Panc1 (cell line): ENCODE measurements around the gene PALD1. TPM values are rescaled to one million over a fixed set of nuclear protein-coding genes. Genes with fewer than 3 reads are reported as not detected.

ENCODE experiments used
- ATAC-seq: fragments of 200-7000 bp; cut with Tn5 transposase; 2 replicates; pipeline ENCODE4 v1.9.1; 2020; ENCODE audit warnings: mild to moderate bottlenecking, moderate library complexity
- BruUV-seq: library from RNA; stranded (reverse); fragments of 400-500 nt; replicated peaks from 2 replicates; lab custom pipeline; 2021; lab: Mats Ljungman, UMichigan
- CTCF ChIA-PET: fragments of 300-600 bp; sonication (Branson Sonifier 250); formaldehyde crosslinking; loops from one replicate; lab custom pipeline; 2022; ENCODE audit warnings: antibody characterized with exemption; lab: Charles Lee
- POLR2A ChIA-PET: fragments of 300-600 bp; sonication (Branson Sonifier 250); formaldehyde crosslinking; loops from one replicate; lab custom pipeline; 2022; ENCODE audit warnings: antibody characterized with exemption; lab: Charles Lee
- DNase-seq: peaks from one replicate; pipeline ENCODE4 v3.0.0-alpha.2; 2010; ENCODE audit warnings: low read depth, low spot score
- H3K27ac ChIP-seq: 2 replicates; pipeline ENCODE4 v1.5.1; 2011; ENCODE audit warnings: mild to moderate bottlenecking, low read length, inconsistent platforms
- H3K27me3 ChIP-seq: fragments of 200-500 bp; sonication (Bioruptor generic); 2 replicates; pipeline ENCODE4 v1.6.0; 2014; ENCODE audit warnings: low read length, inconsistent platforms; ENCODE audit not compliant: control insufficient read depth, insufficient read depth
- H3K36me3 ChIP-seq: fragments of 200-500 bp; sonication (Bioruptor generic); 2 replicates; pipeline ENCODE4 v1.5.1; 2014; ENCODE audit warnings: inconsistent platforms, mild to moderate bottlenecking, low read length, moderate library complexity; ENCODE audit not compliant: control insufficient read depth, insufficient read depth
- H3K4me1 ChIP-seq: 2 replicates; pipeline ENCODE4 v1.5.1; 2011; ENCODE audit warnings: inconsistent platforms, mild to moderate bottlenecking, low read length, moderate library complexity; ENCODE audit not compliant: control insufficient read depth, insufficient read depth
- H3K4me3 ChIP-seq, 2 experiments: 2 replicates each; pipeline ENCODE4 v1.5.1; 2011 to 2012; ENCODE audit warnings: low read depth in 2 of 2, low read length in 2 of 2, mild to moderate bottlenecking in 2 of 2, inconsistent platforms in 1 of 2, moderate library complexity in 1 of 2
- H3K9me3 ChIP-seq: fragments of 200-500 bp; sonication (Bioruptor generic); 2 replicates; pipeline ENCODE4 v1.5.1; 2014; ENCODE audit warnings: low read depth, mild to moderate bottlenecking, inconsistent platforms, low read length, moderate library complexity; ENCODE audit not compliant: control insufficient read depth, insufficient read depth
- POLR2AphosphoS5 ChIP-seq: IDR thresholded peaks from 2 replicates; pipeline ENCODE4 v1.6.1; 2012; ENCODE audit warnings: mild to moderate bottlenecking, low read depth, low read length, moderate library complexity
- SIN3A ChIP-seq: IDR thresholded peaks from 2 replicates; pipeline ENCODE4 v1.6.1; 2012; ENCODE audit warnings: low read depth, mild to moderate bottlenecking, low read length, moderate library complexity, borderline replicate concordance; ENCODE audit not compliant: insufficient read depth
- TCF7L2 ChIP-seq: IDR thresholded peaks from 2 replicates; pipeline ENCODE4 v1.6.1; 2011; ENCODE audit warnings: mild to moderate bottlenecking, low read depth, low read length, inconsistent platforms
- in situ Hi-C: cut with HindIII; loops from 2 replicates; pipeline ENCODE4 v1.10.0; 2016; ENCODE audit warnings: low sequenced_read_pairs, low pct_unique_long_range_greater_than_20kb
- intact Hi-C: fragments of 100-400 bp; cut with micrococcal nuclease; formaldehyde crosslinking; loops from one replicate; pipeline ENCODE4 v1.10.0; 2022; ENCODE audit not compliant: unreplicated experiment
- total RNA-seq: library from RNA; stranded (reverse); gene quantifications from one replicate; pipeline ENCODE4 v1.2.1, GENCODE V29; 2021; ENCODE audit not compliant: unreplicated experiment
- TF ChIP-seq, protein P1 (sequence below): fragments of 450-650 bp; IDR thresholded peaks from 2 replicates; pipeline ENCODE4 v1.5.1; 2017; ENCODE audit warnings: mild to moderate bottlenecking
- TF ChIP-seq, protein P2 (sequence below), 2 experiments: IDR thresholded peaks; 2 replicates each; pipeline ENCODE4 v1.6.1; 2011 to 2012; ENCODE audit warnings: low read depth in 2 of 2, control low read depth in 1 of 2, low read length in 1 of 2, mild to moderate bottlenecking in 1 of 2, moderate library complexity in 1 of 2; ENCODE audit not compliant: insufficient read depth in 1 of 2

The PALD1 gene
- total RNA-seq, 1 experiment from 2014 or later: 3.0 TPM

DNA sequence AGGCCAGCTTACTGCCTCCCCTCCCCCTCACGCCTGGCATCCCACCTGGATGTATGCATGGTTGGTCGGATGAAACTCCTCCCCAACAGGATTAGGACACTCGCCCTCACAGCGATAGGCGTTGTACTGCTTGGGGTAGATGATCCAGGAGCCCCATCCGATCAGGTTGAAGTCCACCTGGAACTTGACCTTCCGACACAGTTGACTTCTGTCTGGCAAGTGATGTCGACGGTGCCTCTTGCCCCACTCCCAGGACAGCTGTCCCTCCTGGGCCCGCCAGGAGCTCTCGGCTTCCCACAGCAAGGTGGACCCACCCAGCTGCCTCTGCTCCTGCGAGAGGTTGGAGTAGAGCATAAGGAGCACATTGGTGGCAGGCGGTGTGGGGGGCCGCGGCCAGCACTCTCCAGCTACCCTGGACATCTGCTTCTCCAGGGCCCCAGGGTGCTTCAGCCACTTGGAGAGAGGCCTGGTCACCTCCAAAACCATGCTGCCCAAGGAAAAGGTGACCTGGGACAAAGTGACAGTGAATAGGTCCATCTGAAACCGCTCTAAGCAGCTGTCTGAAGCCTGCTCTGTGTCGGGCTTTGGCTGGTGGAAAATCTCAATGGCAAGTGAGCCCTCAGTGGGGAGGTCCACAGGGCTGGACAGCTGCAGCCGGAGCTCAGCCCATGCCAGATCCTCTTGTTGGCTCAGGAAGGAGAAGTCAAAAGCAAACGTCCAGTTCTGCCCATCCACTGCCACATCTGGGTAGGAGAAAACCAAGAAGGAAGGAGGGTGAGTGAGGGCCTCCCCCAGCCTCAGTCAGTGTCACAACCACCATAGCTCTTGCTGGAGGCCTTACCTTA, 43.1 kb upstream of the PALD1 start:
- no peak for ATAC-seq
- Histone ChIP-seq H3K4me3 (no peak overlapping the region), H3K9me3 (no peaks in the 10 kb centered on the region), H3K27ac (no peak overlapping the region), H3K4me1 (no peaks in the 10 kb centered on the region), H3K36me3 (no peaks in the 10 kb centered on the region), H3K27me3 (no peaks in the 10 kb centered on the region)
- TF ChIP-seq, protein P1, sequence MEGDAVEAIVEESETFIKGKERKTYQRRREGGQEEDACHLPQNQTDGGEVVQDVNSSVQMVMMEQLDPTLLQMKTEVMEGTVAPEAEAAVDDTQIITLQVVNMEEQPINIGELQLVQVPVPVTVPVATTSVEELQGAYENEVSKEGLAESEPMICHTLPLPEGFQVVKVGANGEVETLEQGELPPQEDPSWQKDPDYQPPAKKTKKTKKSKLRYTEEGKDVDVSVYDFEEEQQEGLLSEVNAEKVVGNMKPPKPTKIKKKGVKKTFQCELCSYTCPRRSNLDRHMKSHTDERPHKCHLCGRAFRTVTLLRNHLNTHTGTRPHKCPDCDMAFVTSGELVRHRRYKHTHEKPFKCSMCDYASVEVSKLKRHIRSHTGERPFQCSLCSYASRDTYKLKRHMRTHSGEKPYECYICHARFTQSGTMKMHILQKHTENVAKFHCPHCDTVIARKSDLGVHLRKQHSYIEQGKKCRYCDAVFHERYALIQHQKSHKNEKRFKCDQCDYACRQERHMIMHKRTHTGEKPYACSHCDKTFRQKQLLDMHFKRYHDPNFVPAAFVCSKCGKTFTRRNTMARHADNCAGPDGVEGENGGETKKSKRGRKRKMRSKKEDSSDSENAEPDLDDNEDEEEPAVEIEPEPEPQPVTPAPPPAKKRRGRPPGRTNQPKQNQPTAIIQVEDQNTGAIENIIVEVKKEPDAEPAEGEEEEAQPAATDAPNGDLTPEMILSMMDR: no peak
- TF ChIP-seq SIN3A: no peak
- TF ChIP-seq, protein P2, sequence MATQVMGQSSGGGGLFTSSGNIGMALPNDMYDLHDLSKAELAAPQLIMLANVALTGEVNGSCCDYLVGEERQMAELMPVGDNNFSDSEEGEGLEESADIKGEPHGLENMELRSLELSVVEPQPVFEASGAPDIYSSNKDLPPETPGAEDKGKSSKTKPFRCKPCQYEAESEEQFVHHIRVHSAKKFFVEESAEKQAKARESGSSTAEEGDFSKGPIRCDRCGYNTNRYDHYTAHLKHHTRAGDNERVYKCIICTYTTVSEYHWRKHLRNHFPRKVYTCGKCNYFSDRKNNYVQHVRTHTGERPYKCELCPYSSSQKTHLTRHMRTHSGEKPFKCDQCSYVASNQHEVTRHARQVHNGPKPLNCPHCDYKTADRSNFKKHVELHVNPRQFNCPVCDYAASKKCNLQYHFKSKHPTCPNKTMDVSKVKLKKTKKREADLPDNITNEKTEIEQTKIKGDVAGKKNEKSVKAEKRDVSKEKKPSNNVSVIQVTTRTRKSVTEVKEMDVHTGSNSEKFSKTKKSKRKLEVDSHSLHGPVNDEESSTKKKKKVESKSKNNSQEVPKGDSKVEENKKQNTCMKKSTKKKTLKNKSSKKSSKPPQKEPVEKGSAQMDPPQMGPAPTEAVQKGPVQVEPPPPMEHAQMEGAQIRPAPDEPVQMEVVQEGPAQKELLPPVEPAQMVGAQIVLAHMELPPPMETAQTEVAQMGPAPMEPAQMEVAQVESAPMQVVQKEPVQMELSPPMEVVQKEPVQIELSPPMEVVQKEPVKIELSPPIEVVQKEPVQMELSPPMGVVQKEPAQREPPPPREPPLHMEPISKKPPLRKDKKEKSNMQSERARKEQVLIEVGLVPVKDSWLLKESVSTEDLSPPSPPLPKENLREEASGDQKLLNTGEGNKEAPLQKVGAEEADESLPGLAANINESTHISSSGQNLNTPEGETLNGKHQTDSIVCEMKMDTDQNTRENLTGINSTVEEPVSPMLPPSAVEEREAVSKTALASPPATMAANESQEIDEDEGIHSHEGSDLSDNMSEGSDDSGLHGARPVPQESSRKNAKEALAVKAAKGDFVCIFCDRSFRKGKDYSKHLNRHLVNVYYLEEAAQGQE (IDR thresholded peaks at IDR 0.05; ENCODE audit: insufficient read depth in 1 of 2, low read depth in 2 of 2, low read length in 1 of 2): no peak
- no peak for TF ChIP-seq TCF7L2
- no peak for TF ChIP-seq POLR2AphosphoS5
- ChIA-PET POLR2A (interaction anchor here (0.7 kb wide), 1 partner anchor 39 kb away, joined by 3 read pairs; no protein-coding TSS in a partner anchor), CTCF (no interaction called here)
- in situ Hi-C loops (no loop called here), intact Hi-C loops (no loop called here)
- no peak for DNase-seq
- BruUV-seq: no TSS peak

- ATAC-seq (no peak), DNase-seq (no peak)
- no peaks in the 10 kb centered on the region for H3K27me3 ChIP-seq
- intact Hi-C loops (no loop called here), in situ Hi-C loops (no loop called here)
- H3K4me3 ChIP-seq: no peak overlapping the region
- no peaks in the 10 kb centered on the region for H3K9me3 ChIP-seq
- no peaks in the 10 kb centered on the region for H3K36me3 ChIP-seq
- no peaks in the 10 kb centered on the region for H3K4me1 ChIP-seq
- BruUV-seq: no TSS peak
- ChIA-PET CTCF (no interaction called here), POLR2A (interaction anchor here (0.5 to 0.6 kb wide), 2 partner anchors 22 to 34 kb away, joined by 3 read pairs; partner anchors contain the start of gene EIF4EBP2)
- H3K27ac ChIP-seq: no peak overlapping the region
- TF ChIP-seq POLR2AphosphoS5 (no peak), SIN3A (no peak), TCF7L2 (no peak)
- TF ChIP-seq, protein P2 (IDR thresholded peaks at IDR 0.05; ENCODE audit: insufficient read depth in 1 of 2, low read depth in 2 of 2, low read length in 1 of 2): no peak
- TF ChIP-seq, protein P1: no peak
Observed at GRCh38 chr10:70437721-70438120, 40.8 kb upstream of the PALD1 start.
